Islet of Langerhans (tissue), 1 donor: ENCODE measurements around the gene CERS3.
"Not testable (repeated sequence)": the region's sequence is repeated elsewhere in the genome, so short reads cannot be mapped to it uniquely, and the experiment has no call there.

Source experiments
- FAIRE-seq: peaks from one replicate; lab custom pipeline; 2011; peaks lifted over from hg19 to GRCh38; lab: Jason Lieb, UNC

Gene CERS3

DNA sequence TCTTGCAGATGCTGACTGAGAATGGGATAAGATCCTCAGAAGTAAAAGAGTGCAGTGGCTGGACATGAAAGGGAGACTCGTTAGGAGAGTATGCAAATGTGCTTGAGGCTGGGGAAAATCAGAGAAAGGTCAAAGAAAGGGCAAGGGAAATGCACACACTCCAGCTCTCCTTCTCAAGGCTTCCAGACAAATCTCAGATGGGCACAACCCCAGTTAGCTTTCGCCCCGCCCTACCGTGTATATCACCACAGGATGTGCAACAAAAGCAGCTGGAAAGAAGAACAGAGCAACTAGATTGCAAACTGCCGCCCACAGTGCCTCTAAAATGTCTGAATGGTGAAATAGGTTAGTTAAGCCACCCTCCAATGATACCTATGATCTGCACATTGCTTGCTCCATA, 63.9 kb downstream of the CERS3 start:
- no peak for FAIRE-seq

DNA sequence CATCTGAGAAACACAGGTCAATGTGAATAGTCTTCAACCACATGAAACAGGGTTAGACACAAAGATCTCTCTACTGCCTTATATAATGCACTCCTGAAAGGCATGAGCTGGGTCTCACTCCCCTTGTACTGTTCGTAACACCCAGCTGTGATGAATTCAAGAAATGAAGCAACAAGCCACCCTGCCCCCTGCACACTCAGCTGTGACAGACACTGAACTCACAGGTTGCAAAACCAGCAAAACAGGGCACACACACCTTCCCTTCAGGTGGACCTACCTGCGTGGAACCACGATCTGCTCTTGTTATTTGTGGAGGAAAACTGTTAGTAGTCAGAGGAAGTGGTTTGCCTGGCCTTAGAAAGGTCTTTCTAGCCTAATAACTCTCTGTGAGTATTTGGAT, 64.5 kb downstream of the CERS3 start:
- FAIRE-seq = no peak

GRCh38 chr15:100463515-100463914, 65.2 kb downstream of the CERS3 start:
- no peak for FAIRE-seq

DNA sequence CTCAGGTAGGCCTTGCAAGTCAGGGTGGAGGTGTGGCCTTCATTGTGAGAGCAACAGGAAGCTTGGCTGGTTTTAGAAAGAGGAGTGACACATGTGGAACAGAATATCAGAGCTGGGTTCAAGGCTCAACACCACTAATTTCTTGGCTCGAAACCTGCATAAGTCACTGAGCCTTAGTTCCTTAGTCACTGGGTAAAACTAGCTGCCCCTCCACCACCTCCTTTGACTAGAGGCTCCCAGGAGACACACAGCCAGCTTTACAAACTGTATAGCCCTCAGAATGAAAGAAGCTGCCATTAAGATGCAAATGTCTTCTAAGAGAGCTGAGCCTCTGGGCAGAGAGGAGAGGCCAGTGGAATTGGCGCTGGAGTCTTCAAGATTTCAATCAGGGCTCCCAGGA, 67.7 kb downstream of the CERS3 start:
- no peak for FAIRE-seq

DNA sequence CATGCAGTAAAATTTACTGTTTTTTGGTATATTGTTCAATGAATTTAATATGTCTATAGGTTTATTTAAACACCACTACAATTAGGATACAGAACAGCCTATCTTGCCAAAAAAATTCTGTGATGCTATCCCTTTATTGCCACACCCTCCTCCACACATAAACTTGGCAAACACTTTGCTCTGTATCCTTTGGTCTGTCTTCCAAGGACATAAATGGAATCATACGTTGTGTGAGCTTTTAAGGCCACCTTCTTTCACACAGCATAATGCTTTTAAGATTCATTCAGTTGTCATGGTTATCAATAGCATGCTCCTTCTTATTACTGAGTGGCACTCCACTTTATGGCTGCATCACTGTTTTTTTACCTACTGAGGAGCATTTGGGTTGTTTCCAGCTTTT, 71.5 kb downstream of the CERS3 start:
- no peak for FAIRE-seq

- FAIRE-seq = no peak
These were observed 74.6 kb downstream of the CERS3 start for GRCh38 chr15:100454148-100454547.

GRCh38 chr15:100448481-100448880, 80.3 kb downstream of the CERS3 start:
- no peak for FAIRE-seq

DNA sequence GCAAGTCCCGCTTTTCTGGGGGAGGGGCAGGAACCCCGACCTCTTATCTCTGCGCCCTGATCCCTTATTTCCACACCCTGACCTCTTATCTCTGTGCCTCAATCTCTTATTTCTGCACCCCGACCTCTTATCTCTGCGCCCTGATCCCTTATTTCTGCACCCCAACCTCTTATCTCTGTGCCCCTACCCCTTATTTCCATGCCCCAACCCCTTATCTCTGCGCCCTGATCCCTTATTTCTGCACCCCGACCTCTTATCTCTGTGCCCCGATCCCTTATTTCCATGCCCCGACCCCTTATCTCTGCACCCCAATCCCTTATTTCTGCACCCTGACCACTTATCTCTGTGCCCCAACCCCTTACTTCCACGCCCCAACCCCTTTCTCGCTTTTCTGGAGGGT, 87.7 kb downstream of the CERS3 start:
- FAIRE-seq = not testable (repeated sequence)

DNA sequence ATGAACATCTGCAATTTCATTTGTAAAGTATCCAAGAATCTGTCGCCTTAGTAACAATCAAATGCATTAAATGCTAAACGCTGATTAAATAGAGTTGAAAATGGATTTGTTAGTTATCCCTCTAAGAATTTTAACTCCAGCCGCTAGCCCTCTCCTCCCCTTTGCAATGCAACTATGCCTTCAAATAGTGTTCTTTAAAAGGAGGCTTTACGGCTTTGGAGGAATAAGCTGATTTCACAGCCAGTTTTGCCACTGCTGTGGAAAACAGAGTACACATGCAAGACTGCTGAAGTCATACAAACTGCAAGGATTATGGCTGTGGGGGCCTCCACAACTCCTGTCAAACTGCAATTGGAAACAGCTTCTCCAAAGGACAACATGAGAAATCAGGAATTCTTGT, 89.2 kb downstream of the CERS3 start:
- FAIRE-seq = no peak

GRCh38 chr15:100438570-100438969, 90.2 kb downstream of the CERS3 start:
- FAIRE-seq = no peak

DNA sequence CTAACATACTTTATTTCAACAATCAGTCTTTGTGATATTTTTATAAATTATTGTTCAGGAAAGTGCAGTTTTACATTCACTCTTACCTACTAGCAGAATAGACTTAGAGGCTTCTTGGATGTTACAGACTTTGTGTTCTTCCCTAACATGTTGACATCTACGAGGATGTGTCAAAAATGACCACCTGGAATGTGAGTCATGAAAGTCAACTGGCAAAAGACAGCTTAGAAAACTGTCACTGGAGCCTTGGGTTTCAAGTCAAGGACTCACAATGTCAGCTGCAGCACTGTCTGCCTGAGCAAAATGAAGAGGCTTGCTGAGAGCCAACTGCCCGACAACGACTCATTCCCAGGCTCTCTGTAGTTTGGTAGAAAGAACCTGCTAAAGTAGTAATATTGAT, 91.5 kb downstream of the CERS3 start:
- FAIRE-seq = no peak

DNA sequence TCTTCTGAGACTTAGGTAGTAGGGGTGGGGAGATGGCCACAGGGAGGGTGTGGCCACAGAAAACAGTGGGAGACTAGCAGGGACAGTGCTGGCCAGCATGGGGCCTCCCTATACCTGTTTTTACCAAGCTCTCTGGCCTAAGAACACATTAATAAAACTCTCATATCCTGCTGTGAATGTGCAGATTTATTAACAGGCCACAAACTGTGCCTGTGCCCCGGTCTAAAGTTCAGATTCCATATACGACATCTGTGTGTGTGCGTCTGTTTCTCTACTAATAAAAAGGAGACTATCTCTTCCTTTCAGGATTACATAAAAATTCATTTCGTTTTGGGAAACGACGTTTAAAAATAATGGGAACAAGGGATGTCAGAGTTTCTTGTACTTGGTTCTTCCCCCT, 94.2 kb downstream of the CERS3 start:
- FAIRE-seq = no peak

GRCh38 chr15:100434038-100434437, 94.7 kb downstream of the CERS3 start:
- FAIRE-seq = no peak

- no peak for FAIRE-seq
These were observed 95.4 kb downstream of the CERS3 start for GRCh38 chr15:100433304-100433703.

DNA sequence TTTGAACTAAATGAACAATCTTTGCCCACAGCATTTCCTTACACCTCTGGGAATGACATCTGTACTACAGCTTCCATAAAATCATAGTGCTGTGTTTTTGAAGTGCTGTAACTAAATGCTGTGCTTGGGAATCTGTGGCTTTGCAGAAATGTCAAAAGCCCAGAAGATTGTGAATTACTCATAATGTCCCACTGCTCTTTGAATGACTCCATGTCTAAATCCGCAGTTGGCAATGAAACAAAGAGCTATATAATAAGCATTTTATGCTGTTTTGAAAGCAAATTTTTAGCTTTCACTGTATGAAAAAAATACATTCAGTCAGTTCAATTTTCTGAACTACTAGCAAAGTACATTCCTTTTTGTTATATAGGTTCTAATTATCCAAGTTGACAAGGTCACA, 98.3 kb downstream of the CERS3 start:
- FAIRE-seq = no peak

DNA sequence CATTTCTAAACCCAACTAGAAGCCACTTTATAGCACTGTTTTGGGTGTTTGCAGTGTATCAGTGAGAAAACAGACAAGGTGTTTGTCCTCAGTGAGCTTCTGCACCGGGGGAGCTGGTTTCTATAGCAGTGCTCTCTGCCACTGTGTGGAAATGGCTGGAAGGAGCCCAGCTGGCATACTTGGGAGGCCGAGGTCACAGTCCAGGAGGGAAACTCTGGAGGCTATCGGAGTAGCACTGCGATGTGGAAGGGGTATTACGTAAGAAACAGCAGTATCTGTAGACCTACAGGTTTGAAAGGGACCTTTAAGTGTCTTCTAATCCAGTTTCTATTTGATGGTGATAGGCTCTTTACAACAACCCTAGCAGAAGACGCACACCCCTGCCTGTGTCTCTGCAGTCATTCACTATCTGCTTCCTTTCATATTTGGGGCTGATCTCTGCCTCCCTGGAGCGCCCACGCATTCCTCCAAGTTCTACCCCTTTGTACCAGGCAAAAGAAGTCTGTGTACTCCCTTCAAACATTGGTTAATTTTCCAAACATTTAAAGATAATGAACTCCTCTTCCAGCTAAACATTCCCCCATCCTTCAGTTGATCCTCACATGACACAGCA, 99.5 kb downstream of the CERS3 start:
- FAIRE-seq = no peak

DNA sequence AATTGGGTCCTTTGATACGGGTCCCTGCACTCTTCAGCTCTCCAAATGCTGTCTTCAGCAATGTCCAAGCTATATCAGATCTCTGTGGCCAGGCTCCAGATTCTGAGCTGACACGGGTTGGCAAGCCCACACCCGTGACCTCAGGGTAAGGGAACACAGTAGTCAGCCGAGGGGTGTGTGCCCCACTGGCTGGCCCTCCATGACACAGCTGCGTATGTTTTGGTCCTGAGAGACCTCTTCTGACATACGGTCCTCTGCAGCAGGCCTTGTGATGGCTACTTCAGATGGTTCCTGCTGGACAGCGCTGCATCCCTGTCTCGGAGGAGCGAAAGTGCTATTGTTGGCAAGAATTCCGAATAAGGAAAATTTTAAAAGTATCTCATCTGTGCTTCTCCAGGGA, 101.8 kb downstream of the CERS3 start:
- FAIRE-seq = no peak

- FAIRE-seq = no peak
These were observed 123.6 kb downstream of the CERS3 start for GRCh38 chr15:100405179-100405578.

DNA sequence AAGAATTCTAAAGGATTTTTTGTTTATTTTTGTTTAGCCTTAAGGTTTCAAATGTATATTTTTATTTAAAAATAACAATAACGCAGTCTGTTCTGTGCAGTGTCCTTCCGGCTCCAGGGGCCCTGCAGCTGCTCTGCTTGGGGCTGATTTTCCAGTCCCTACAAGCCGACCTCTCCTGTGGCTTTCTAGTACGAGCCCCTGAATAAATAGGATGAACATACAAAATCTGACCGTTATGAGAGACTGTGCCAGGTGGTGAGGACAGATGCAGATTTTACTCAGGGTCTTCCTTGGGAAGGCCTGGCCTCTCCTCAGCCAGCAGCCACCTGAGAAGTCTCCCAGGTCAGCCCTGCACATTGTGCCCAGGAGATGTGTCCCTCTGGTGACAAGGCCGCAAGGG, 127.8 kb downstream of the CERS3 start:
- FAIRE-seq = no peak

DNA sequence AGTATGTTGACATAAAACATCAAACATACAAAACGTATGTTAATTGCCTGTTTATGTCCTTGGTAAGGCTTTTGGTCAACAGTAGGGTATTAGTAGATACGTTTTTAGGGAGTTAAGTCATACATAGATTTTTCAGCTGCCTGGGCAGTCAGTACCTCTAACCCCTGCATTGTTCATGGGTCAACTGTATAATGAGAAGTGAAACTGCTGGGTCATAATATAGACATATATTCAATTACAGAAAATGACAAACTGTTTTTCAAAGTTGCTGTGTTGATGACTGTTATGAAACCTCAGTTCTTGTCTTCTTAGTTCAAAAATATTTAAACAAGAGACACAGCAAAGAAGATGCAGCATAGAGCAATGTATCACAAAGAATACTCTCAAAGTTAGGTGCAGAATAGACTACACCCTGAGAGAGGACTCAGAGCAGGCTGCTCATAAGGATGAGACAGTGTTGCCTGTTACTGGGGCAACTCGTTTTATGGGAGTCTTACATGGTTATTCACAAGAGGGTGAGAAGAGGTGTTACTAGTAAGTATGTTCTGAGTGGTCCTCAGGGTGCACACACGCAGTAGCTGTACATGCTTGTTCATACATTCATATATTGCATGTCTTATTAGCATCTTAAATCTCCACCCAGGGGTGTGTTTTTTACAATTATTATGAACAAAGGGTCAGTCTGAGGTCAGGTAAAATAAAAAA, 133.9 kb downstream of the CERS3 start:
- no peak for FAIRE-seq

GRCh38 chr15:100393008-100393407, 135.7 kb downstream of the CERS3 start:
- FAIRE-seq = no peak

GRCh38 chr15:100385300-100386050, 143.3 kb downstream of the CERS3 start:
- FAIRE-seq = no peak

- FAIRE-seq = no peak
These were observed 144.7 kb downstream of the CERS3 start for GRCh38 chr15:100384108-100384410.
